Measurements from ENCODE around the gene DPH6.
"Not testable (repeated sequence)": the region's sequence is repeated elsewhere in the genome, so short reads cannot be mapped to it uniquely, and the experiment has no call there.

Gene DPH6, protein sequence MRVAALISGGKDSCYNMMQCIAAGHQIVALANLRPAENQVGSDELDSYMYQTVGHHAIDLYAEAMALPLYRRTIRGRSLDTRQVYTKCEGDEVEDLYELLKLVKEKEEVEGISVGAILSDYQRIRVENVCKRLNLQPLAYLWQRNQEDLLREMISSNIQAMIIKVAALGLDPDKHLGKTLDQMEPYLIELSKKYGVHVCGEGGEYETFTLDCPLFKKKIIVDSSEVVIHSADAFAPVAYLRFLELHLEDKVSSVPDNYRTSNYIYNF

GRCh38 chr15:35545824-35546510, at the start of gene DPH6:
DPH6 (minus strand) TSS chr15:35546165; CDS start chr15:35546141, 24 bp downstream.
- DNase-seq (ENCODE audit: low read depth): peak; percentile 57

DNA sequence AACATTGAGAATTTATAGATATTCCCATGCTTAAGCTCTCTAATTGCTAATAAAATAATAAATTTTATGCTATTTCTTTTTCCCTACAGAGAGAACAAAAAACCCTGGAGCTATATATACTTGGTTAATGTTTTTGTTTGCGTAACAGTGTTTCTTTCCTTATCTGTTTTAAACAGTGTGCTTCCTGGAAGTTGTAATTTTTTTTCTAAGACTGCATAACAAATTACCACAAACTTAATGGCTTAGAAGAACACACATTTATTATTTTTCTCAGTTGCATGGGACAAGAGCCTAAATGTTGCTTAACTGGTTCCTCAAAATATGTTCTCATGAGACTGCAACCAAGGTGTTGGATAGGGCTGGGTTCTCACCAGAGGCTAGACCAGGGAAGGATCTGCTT, 49.7 kb upstream of the DPH6 start:
- no peak for DNase-seq (ENCODE audit: low read depth)

DNA sequence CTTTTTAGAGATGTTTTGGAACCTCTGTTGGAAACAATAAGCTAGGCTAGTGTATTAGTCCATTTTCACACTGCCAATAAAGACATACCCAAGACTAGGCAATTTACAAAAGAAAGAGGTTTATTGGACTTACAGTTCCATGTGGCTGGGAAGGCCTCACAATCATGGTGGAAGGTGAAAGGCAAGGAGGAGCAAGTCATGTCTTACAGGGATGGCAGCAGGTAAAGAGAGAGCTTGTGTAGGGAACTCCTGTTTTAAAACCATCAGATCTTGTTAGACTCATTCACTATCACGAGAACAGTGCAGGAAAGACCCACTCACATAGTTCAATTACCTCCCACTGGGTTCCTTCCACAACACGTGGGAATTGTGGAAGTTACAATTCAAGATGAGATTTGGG, 46.0 kb upstream of the DPH6 start:
- not testable (repeated sequence) for DNase-seq (ENCODE audit: low read depth)

- peak; percentile 44 for DNase-seq (ENCODE audit: low read depth)
Measured at GRCh38 chr15:35583863-35584528, 38.0 kb upstream of the DPH6 start.

DNA sequence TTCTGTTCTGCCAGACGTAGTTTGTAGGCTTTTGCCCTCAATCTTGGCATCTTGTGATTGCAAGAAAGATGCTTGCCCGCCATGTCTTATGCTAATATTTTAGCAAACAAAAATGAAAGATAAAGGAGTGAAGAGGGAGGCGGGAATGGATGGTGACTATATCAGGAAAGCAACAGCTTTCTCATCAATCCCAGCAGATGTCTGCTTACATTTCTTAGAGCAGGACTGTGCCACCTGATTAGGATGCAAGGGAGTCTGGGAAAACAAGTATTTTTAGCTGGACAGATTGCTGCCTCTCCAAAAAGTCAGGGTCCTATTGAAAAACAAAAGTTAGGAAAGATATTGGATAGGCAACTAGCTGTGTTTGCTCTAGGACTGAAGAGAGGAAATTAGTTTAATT, 34.6 kb upstream of the DPH6 start:
- no peak for DNase-seq (ENCODE audit: low read depth)

GRCh38 chr15:35567392-35567791, 21.4 kb upstream of the DPH6 start:
- DNase-seq (ENCODE audit: low read depth): no peak

- DNase-seq (ENCODE audit: low read depth): no peak
Measured at GRCh38 chr15:35566991-35567390, 21.0 kb upstream of the DPH6 start.

- DNase-seq (ENCODE audit: low read depth): no peak
Measured at GRCh38 chr15:35565901-35566300, 19.9 kb upstream of the DPH6 start.

GRCh38 chr15:35562641-35563040, 16.7 kb upstream of the DPH6 start:
- DNase-seq (ENCODE audit: low read depth): no peak

DNA sequence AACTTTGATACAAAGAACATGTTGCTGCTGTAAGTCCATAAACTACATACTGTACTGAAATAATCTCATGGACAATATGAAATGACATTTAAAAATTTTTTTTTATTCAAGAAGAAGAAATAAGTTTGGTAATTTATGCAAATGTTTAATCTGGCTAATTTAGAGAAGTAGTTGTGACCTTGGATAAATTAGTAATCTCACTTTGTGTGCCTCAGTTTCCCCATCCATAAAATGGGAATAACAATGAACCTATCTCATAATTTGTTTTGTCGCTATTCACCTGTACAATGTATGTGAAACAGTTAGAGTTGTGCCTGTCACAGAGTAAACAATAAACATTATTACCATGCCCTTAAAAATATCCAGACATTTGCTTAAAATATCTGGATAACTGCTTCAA, 15.3 kb upstream of the DPH6 start:
- no peak for DNase-seq (ENCODE audit: low read depth)

GRCh38 chr15:35560870-35561269, 14.9 kb upstream of the DPH6 start:
- DNase-seq (ENCODE audit: low read depth): no peak

DNA sequence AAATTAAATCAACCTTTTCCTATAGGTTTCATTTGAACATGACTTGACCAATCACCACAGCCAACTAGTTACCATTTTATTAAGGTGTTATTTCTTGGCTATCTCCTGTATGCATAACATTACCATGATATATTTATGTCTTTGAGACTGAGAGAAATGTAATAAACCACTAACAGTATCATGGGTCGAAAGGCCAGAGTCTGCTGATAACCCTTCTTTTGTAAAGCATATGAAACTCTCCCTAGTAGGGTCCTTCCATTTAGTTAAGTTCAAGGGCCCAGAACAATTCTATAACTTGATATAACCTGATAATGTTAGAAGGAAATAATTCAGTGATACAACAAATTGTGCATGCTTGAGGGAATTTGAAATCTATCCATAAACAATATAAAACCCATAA, 14.3 kb upstream of the DPH6 start:
- no peak for DNase-seq (ENCODE audit: low read depth)

- DNase-seq (ENCODE audit: low read depth): no peak
Measured at GRCh38 chr15:35559683-35560082, 13.7 kb upstream of the DPH6 start.

DNA sequence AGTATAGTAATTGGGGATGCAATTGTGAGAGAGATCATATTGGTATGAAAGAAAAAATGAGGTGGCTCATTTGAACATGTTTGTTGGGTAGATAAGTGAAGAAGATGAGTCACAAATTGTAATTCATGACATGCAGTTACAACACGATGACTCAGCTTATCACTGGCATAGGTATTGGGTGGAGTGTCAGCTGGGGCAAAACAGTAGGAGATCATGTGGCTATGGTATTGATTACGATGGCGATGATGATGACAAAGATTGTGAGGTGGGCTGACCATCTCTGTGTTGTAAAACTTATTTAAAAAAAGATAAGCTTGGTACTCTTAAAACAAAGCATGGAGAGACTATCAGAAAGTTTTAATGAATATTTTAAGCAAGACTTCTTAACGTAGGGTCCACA, 11.6 kb upstream of the DPH6 start:
- DNase-seq (ENCODE audit: low read depth): peak; percentile 25

GRCh38 chr15:35557012-35557411, 11.0 kb upstream of the DPH6 start:
- no peak for DNase-seq (ENCODE audit: low read depth)

DNA sequence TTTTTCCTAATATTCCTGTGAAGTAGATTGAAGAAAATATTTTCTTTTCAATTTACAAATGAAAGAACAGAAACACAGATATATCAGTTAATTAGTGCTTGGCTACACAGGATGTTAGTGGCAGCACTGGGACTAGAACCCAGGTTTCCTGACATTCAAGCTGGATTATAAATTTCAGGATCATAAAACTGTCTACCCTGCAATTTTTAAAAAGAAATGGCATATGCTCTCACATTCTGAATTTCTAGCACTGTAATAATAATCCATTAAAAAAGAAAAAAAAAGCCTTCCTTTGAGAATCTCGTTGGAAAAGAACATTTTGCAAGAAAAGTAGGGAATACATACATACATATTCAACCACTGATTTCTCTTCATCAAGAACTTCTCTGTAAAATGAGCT, 9.3 kb upstream of the DPH6 start:
- DNase-seq (ENCODE audit: low read depth): no peak

DNA sequence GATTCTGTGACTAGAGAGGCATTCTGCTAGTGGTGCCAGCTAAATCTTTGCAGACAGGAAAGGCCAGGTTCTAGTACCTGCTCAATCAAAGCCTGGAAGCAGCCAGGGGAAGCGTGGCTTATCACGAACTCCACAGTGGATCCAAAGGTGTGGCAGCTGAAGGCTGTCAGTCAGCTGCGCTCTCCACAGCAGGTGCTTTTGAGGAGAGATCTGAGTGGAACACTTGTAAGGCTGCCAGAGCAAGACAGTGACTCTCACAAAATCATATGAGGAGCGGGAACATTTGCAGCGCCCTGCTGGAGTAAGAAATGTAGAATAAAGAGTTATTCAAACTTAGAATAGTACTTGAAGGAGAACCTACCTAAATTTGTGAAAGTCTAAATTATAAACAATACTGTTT, 5.0 kb upstream of the DPH6 start:
- DNase-seq (ENCODE audit: low read depth): no peak

DNA sequence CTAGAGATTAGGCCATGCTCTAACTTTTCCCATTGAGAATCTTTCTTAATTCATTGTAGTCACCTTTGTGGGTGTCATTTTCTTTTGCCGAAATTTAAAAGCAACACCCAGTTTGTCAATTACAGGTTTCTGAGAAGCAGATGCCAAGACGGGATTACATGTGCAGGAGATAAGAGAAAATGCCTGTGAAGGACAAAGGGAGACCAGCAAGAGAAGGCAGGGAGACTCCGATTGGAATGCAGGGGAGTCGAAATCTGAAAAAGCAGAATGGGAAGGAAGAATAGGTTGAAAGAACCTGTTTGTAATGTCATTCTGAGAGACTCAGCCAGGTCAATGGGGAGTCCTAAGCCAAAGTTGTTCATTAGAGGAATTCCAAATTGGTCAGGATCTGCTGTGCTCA, 3.6 kb upstream of the DPH6 start:
- DNase-seq (ENCODE audit: low read depth): no peak

DNA sequence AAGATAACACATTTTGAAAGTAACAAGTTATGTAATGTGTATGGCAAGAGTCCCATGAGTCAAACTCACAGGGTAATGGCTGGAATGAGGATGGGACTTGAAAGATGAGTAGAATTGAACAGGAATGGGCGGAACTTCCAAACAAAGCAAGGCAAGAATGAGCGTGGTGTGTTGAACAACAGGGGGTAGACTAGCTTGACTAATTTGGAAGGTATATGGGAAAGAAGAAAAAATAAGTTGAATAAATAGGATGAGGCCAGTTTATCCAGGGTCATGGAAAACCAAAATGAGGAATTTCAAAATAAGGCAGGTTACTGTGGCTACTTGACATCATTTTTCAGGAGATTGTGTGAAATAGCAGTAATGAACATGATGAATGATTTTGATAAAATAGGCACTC, 2.5 kb upstream of the DPH6 start:
- DNase-seq (ENCODE audit: low read depth): no peak

GRCh38 chr15:35547775-35548364, 1.9 kb upstream of the DPH6 start:
- DNase-seq (ENCODE audit: low read depth): no peak

DNA sequence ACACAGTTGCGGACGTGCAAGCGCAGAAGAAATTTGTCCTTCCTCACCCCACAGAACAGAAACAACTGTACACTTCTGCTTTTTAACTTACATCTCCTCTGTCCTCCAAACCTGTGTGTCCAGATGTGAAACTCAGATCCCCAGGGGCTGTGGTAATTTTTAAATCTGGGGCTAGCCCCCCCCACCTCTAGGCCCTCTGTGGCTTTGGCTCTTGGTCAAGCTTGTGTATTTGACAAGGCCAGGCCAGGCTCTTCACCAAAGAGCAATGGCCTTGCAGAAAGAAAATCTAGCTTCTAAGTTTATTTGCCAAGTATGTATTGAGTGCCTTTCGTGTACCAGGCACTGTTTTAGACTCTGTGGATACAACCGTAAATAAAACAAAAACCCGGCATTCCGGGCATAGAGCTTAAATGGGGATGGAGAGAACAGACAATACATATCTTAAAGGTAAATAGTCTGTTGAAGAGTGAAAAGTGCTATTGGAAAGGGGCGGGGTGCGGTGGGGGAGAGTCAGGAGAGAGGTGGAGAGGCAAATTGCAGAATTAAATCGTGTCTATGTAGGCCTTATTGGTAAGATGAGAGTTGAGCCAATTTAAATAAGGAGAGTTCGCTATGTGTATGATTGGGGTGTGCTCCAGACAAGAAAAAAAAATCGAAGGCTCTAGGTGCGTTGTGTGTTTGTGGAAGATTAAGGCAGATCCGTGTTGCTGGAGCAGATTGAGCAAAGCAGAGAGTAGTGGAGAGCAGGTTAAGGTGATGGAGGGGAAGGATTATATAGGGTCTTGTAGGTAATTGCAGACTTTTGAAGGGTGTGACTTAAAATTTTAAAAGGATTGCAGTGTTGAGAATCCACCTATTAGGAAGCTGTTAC, 781 bp upstream of the DPH6 start:
- no peak for DNase-seq (ENCODE audit: low read depth)

DNA sequence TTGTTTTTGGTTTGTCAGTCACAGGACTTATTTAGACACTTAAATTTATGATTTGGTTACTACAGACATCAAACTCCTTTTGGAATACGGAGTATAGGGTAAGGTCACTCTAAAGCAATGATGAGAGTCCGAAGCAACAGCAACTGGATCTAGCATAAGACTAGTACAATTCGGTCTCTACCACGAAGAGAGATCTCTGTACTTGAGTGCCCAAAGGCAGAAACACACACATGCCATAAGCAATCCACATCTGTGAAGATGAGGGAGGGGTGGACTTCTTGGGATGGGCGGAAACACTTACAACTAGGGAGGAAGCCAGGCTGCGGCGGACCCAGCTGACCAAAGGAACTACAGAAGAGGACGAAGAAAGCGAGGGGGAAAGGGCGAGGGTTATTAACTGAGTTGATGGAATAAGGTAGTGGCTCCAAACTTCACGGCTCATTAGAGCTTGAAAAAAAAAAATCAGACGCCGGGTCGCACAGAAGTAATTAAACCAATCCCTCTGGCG, 595 bp downstream of the DPH6 start:
- DNase-seq (ENCODE audit: low read depth): peak; percentile 31

Data from stromal cell of bone marrow (primary cell).